HG02678 (cell line): Measurements from ENCODE around the gene NFIL3.

Experiments
- ATAC-seq: cut with Tn5 transposase; IDR thresholded peaks from one replicate; pipeline ENCODE4 v1.9.1; 2021; ENCODE audit warnings: mild to moderate bottlenecking, moderate library complexity; ENCODE audit not compliant: unreplicated experiment

Gene NFIL3

DNA sequence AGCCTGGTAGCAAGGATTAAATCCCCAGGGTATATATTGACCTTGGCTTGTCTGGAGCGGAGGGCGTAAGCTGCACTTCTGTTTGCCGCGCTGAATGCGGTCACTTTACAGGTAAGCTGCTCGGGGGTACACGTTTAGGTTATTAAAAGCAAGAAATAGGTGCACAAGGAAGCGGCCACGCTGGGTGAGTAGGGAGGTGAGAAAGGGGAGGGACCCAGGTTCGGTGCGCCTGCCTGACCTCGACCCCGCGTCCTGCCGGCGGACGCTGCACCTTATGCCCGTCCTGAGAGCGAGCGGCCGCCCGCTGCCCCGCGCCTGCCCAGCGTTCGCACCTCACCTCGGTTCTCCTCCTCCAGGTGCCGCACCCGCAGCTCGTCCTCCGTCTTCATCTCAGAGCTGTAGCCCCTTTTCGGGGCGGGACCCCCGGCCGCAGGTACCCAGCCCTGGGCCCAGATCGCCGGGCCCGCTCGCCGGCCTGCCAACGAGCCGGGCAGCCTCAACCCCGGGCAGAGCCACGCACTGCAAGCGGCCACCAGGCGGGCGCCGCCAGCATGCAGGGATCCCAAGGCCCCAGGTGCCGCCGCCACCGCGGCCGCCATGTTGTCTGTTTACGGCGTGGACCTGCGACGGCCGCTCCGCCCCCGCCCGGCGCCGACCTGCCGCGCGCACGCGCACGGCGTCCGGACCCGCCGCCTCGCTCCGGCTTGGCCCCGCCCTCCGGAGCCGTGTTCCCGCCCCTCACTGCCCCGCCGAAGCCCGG, 62.2 kb downstream of the NFIL3 start, which contains the start of gene AUH:
Gene AUH, minus strand, starts transcription at position 628 of the 760 bp plus-strand sequence. Its CDS starts 29 bp downstream, at position 599.
- ATAC-seq: peak; percentile 89

DNA sequence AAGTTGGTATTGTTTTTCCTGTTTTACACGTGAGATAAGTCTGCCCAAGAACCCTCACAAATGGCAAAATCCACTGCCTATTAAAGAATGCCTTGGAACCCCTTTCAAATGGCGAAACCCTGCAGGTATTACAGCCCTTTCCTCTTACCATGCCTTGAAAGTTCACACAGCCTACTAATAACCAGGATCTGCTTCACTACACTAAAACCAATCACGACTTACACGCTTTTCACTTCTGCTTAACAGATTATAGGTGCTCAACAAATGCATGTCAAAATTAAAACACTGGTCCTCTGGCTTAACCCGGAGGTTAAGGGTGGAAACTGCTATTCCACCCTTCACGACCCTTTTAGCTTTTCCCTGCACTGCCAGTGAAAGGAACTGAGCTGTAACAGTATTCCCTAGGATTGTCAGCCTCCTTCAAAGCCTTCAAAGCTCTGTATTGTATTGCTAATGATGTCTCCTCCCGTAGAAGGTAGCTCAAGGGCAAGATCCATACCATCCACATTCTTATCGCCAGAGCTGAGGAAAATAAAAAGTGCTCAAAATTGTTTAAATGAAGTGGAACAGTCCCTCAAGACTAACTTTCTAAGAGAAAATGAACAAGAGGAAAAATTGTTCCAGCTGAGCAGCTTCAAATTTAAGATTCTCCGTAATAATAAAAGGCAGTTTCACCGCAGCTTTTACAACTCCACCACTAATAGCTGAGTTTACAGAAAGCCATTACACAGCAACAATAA, 62.9 kb downstream of the NFIL3 start:
- ATAC-seq: no peak

DNA sequence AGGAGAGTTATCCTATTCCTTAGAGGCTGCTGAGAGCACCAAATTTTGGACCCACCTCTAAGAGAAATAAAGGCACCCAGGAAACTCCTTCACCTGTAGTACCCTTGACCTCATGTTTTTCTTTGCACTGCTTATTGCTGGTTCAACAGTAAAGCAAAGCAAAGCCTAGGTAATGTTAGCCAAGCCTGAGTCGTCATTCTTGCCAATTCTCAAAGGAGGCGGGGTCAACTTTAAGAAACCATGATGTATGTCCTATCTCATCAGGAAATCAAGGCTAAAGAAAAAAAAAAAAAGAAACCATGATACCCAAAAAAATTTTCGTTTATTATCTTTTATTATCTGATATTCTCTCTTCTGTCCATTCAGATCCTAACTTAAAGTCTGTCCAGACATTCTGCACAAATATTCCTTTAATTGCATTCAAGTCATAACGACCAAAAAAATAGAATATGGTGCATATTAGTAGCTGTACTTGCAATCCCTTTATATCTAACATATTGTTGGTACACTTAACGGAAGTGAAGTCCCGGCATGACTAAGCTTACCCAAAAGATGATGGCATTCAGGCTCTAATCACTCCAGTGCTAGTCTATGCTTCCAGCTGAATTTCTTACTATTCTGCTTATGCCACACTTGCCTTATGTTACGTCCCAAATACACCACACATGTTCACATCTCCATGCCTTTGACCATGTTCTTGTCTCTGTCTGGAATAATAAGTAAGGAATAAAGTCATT, 63.7 kb downstream of the NFIL3 start:
- no peak for ATAC-seq

DNA sequence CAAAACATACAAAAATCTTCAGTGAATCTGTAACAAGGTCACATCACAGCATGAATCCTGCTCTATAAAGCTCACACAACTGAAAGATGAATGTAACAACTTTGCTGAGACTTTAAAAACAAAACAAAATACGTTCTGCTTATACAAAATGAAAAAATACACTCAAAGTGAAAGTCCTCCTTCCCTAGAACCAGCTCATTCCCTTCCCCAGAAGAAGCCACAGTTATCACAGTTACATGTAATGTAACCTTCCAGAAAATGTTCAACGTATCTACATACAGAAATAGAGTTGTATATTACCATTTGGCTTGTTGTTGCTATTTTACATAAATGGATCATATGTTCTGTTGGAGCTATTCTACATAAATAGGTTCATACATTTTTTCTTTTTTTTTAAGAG, 64.5 kb downstream of the NFIL3 start:
- no peak for ATAC-seq
